ENCODE results near the gene PHIP.

PHIP gene

GRCh38 chr6:79066828-79067227 lies 11.2 kb downstream of the PHIP start:
- no peak for DNase-seq

GRCh38 chr6:79066330-79066729 lies 11.7 kb downstream of the PHIP start:
- DNase-seq, result no peak

- no peak for DNase-seq
Observed at GRCh38 chr6:79065232-79065631, 12.8 kb downstream of the PHIP start.

GRCh38 chr6:79064635-79065034 lies 13.4 kb downstream of the PHIP start:
- no peak for DNase-seq

GRCh38 chr6:79062708-79063107 lies 15.3 kb downstream of the PHIP start:
- DNase-seq, result no peak

GRCh38 chr6:79057746-79058145 lies 20.3 kb downstream of the PHIP start:
- DNase-seq, result no peak

GRCh38 chr6:79056226-79056625 lies 21.8 kb downstream of the PHIP start:
- DNase-seq, result no peak

GRCh38 chr6:79048611-79049010 lies 29.4 kb downstream of the PHIP start:
- DNase-seq, result no peak

- no peak for DNase-seq
Observed at GRCh38 chr6:79047072-79047471, 31.0 kb downstream of the PHIP start.

- no peak for DNase-seq
Observed at GRCh38 chr6:79045966-79046365, 32.1 kb downstream of the PHIP start.

GRCh38 chr6:79042799-79043126 lies 35.3 kb downstream of the PHIP start:
- no peak for DNase-seq

GRCh38 chr6:79042088-79042798 lies 35.8 kb downstream of the PHIP start:
- no peak for DNase-seq

GRCh38 chr6:79040083-79040482 lies 38.0 kb downstream of the PHIP start:
- no peak for DNase-seq

- DNase-seq, result no peak
Observed at GRCh38 chr6:79038061-79038460, 40.0 kb downstream of the PHIP start.

GRCh38 chr6:79034865-79035264 lies 43.2 kb downstream of the PHIP start:
- no peak for DNase-seq

- no peak for DNase-seq
Observed at GRCh38 chr6:79033279-79033678, 44.8 kb downstream of the PHIP start.

- no peak for DNase-seq
Observed at GRCh38 chr6:79031821-79032590, 46.0 kb downstream of the PHIP start.

GRCh38 chr6:79030511-79030910 lies 47.5 kb downstream of the PHIP start:
- no peak for DNase-seq

GRCh38 chr6:79030023-79030422 lies 48.0 kb downstream of the PHIP start:
- no peak for DNase-seq

GRCh38 chr6:79028641-79029314 lies 49.3 kb downstream of the PHIP start:
- no peak for DNase-seq

GRCh38 chr6:79011940-79012339 lies 66.1 kb downstream of the PHIP start:
- DNase-seq, result no peak

- DNase-seq, result no peak
Observed at GRCh38 chr6:79010422-79010821, 67.6 kb downstream of the PHIP start.

GRCh38 chr6:79009819-79010218 lies 68.2 kb downstream of the PHIP start:
- no peak for DNase-seq

GRCh38 chr6:79005497-79005896 lies 72.6 kb downstream of the PHIP start:
- DNase-seq, result no peak
